ENCODE measurements around the gene TMPRSS4. TPM values are rescaled to one million over a fixed set of nuclear protein-coding genes. Genes with fewer than 3 reads are reported as not detected.

The TMPRSS4 gene
- total RNA-seq, 1 experiment from 2014 or later, result not detected

- H3K4me1 ChIP-seq (ENCODE audit: control insufficient read depth, insufficient read depth, low read length), result no peaks in the 10 kb centered on the region
- ChIA-PET CTCF (no interaction called here), POLR2A (interaction anchor here (1.1 kb wide), 1 partner anchor 9 kb away, joined by 3 read pairs; no protein-coding TSS in a partner anchor)
- H3K9me3 ChIP-seq (ENCODE audit: control insufficient read depth, insufficient read depth, low read depth, low read length), result no peaks in the 10 kb centered on the region
- DNase-seq (ENCODE audit: low read depth, low spot score) (no peak), ATAC-seq (no peak)
- intact Hi-C loops (cut with micrococcal nuclease; ENCODE audit: unreplicated experiment) (no loop called here), in situ Hi-C loops (cut with HindIII; ENCODE audit: low pct_unique_long_range_greater_than_20kb, low sequenced_read_pairs) (no loop called here)
- peaks cover 6% of the 10 kb centered on the region; the same call in 1 of the 2 replicates for H3K27me3 ChIP-seq (ENCODE audit: control insufficient read depth, insufficient read depth, low read length)
- H3K4me3 ChIP-seq (ENCODE audit: low read depth in 2 of 2, low read length in 2 of 2), result no peak overlapping the region
- H3K36me3 ChIP-seq (ENCODE audit: control insufficient read depth, insufficient read depth, low read length), result no peaks in the 10 kb centered on the region
- BruUV-seq (replicated peaks), result no TSS peak
- no peak for TF ChIP-seq SIN3A (IDR thresholded peaks at IDR 0.05; ENCODE audit: borderline replicate concordance, insufficient read depth, low read depth, low read length)
- TF ChIP-seq POLR2AphosphoS5 (IDR thresholded peaks at IDR 0.05; ENCODE audit: low read depth, low read length), result no peak
- TF ChIP-seq, protein P1, sequence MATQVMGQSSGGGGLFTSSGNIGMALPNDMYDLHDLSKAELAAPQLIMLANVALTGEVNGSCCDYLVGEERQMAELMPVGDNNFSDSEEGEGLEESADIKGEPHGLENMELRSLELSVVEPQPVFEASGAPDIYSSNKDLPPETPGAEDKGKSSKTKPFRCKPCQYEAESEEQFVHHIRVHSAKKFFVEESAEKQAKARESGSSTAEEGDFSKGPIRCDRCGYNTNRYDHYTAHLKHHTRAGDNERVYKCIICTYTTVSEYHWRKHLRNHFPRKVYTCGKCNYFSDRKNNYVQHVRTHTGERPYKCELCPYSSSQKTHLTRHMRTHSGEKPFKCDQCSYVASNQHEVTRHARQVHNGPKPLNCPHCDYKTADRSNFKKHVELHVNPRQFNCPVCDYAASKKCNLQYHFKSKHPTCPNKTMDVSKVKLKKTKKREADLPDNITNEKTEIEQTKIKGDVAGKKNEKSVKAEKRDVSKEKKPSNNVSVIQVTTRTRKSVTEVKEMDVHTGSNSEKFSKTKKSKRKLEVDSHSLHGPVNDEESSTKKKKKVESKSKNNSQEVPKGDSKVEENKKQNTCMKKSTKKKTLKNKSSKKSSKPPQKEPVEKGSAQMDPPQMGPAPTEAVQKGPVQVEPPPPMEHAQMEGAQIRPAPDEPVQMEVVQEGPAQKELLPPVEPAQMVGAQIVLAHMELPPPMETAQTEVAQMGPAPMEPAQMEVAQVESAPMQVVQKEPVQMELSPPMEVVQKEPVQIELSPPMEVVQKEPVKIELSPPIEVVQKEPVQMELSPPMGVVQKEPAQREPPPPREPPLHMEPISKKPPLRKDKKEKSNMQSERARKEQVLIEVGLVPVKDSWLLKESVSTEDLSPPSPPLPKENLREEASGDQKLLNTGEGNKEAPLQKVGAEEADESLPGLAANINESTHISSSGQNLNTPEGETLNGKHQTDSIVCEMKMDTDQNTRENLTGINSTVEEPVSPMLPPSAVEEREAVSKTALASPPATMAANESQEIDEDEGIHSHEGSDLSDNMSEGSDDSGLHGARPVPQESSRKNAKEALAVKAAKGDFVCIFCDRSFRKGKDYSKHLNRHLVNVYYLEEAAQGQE (IDR thresholded peaks at IDR 0.05; ENCODE audit: insufficient read depth in 1 of 2, low read depth in 2 of 2, low read length in 1 of 2), result no peak
- no peak for TF ChIP-seq CTCF (IDR thresholded peaks at IDR 0.05)
- TF ChIP-seq TCF7L2 (IDR thresholded peaks at IDR 0.05; ENCODE audit: low read depth, low read length), result no peak
- H3K27ac ChIP-seq (ENCODE audit: low read length), result no peak overlapping the region
Observed at GRCh38 chr11:118135051-118135795, 58.3 kb downstream of the TMPRSS4 start.

DNA sequence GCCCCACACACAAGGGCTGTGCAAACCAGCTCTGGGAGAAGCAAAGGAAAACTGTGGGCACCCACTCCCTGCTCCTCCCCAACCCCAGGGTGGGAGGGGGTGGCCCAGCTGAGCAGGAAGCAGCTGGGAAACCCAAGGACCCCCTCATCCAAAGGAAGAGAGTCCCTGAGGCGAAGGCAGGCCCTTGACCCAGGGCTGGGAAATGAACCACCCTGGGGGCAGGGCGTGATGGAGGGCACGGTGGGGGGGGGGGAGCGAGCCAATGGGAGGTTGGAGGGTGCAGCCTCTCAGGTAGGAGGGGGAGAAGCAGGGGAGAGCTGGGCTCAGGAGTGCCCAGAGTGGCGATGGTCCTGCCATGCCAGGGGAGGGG lies 58.9 kb downstream of the TMPRSS4 start:
- BruUV-seq (replicated peaks), result no TSS peak
- Histone ChIP-seq H3K4me3 (ENCODE audit: low read depth in 2 of 2, low read length in 2 of 2) (no peak overlapping the region), H3K27me3 (ENCODE audit: control insufficient read depth, insufficient read depth, low read length) (peaks cover 10% of the 10 kb centered on the region; the same call in 1 of the 2 replicates), H3K36me3 (ENCODE audit: control insufficient read depth, insufficient read depth, low read length) (no peaks in the 10 kb centered on the region), H3K4me1 (ENCODE audit: control insufficient read depth, insufficient read depth, low read length) (no peaks in the 10 kb centered on the region), H3K27ac (ENCODE audit: low read length) (no peak overlapping the region), H3K9me3 (ENCODE audit: control insufficient read depth, insufficient read depth, low read depth, low read length) (no peaks in the 10 kb centered on the region)
- POLR2A ChIA-PET, result no interaction called here
- CTCF ChIA-PET, result no interaction called here
- no peak for ATAC-seq
- TF ChIP-seq, protein P1 (IDR thresholded peaks at IDR 0.05; ENCODE audit: insufficient read depth in 1 of 2, low read depth in 2 of 2, low read length in 1 of 2), result no peak
- TF ChIP-seq CTCF (IDR thresholded peaks at IDR 0.05) (no peak), SIN3A (IDR thresholded peaks at IDR 0.05; ENCODE audit: borderline replicate concordance, insufficient read depth, low read depth, low read length) (no peak), TCF7L2 (IDR thresholded peaks at IDR 0.05; ENCODE audit: low read depth, low read length) (no peak), POLR2AphosphoS5 (IDR thresholded peaks at IDR 0.05; ENCODE audit: low read depth, low read length) (no peak)
- DNase-seq (ENCODE audit: low read depth, low spot score), result no peak
- in situ Hi-C loops (cut with HindIII; ENCODE audit: low pct_unique_long_range_greater_than_20kb, low sequenced_read_pairs), result no loop called here
- intact Hi-C loops (cut with micrococcal nuclease; ENCODE audit: unreplicated experiment), result no loop called here

Measured in Panc1 (cell line).